ENCODE data around the gene RPS6KA2.
A peak's percentile ranks its signal among the peaks of the same experiment; 100 is the strongest.

Gene RPS6KA2

DNA sequence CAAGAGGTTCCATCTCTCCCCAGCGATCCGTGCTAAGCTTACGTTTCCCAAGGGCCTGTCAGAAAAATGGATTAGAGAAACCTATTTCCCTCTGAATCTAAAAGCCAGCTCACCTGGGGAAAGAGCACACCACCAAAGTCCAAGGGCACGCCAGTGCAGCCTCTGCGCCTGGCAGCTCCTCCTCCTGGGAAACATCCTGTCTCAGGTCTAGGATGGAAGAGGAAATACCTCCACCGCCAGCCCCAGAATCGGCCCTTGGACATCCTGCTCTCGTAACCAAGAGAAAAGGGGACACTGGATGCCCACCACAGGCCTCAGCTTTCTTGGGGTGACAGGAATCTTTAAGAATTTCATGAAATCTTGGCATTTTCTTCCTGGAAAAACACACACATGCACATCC, 59.2 kb downstream of the RPS6KA2 start:
- no peak for DNase-seq

DNA sequence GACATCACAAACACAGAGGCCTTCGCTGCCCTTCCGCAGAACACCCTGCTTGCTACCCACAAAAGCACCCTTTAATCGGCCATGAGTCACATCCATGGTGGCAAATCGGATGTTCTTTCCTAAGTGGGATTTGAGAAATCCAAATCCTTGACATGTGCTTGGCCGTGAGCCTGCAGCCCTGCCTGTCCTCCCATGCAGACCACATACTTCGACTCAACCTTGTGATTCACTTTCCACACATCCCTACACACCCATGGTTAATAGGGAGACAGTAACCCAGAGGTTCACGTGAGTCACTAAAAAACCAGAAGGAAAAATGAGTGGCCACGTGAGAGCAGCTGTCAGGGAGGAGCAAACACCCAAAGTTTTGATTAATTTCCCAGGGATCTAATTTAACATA, 59.9 kb downstream of the RPS6KA2 start:
- DNase-seq: no peak

DNA sequence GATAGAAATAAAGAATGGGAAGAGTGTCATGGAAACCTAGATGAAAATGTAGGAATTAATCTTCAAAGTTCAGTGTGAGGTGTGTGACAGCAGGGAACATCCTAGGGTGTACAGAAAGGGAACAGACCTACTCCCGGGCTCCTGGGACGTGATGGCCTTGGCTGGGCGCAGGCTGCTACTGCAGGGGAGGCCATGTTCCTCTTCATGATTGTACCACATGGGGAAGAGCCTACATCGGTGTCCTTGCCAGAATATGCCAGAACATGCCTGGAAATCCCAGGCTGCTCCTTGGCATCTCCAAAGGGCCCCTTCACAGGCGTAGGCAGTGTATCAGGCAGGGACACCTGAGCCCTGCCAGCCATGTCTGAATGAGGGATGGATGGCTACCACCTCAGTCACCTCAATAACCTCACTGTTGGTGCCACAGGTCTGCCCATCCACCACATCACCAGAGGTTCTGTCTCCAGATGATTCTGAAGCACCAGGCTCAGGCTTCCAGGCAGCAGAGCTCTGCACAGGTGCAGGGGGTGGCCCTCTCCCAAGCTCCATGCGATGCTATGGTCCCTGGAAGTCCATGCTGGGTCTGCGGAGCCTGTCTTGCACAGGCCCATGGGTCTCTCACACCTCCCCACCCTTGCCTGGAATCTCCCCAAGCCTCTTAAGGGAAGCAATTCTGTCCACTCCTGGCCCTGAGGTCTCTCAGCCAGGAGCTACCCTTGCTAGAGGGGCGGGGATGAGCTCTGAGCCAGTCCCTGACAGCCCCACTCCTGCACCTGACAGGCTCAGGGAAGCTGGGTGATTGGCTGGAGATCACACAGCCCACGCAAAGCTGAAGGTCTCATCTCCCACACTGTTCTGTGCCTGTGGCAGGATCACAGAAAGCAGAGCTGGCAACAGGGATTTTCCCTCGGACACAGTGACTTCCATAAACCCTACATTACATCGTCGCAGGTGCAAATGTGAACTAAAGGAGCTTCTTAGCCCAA, 60.7 kb downstream of the RPS6KA2 start:
- no peak for DNase-seq

DNA sequence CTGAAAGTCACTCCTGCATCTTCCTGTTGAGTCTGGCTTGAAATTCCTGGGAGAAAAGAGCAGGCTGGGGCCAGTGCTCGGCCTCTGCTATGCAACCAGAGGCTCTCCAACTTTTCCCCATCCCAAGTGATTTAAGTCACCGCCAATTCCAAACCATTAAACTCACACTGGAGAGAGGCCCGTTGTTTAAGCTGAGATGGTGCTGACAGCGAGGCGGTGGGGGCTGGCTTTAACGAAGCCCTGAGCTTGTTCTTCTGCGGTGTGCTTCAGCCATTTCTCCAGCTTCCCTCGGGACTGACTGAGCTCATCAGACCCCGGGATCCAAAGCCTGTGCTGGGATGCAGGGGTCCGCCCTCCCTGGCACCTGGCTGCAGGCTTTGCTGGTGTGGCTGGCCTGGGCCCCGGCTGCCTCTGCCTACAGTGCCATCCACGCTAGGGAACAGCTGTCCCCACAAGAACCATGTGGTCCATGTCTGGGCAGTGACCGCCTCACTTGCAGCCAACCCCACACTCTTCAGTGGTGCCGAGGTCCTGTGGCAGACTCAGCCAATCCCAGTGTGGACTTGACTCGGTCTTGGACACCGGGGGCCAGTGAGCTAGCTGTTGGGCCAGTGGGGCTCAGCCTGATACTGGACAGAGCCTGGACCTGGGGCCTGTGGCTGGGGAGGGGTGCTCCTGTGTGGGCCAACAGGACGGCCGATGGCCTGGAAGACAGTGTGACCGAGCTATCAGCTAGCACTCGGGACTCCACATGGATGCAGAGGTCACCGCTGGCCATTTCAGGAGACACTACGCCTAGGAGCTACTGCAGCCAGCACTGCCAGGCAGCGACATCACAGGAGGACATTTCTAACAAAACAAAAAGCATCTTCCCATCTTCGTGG, 61.7 kb downstream of the RPS6KA2 start:
- DNase-seq: no peak

DNA sequence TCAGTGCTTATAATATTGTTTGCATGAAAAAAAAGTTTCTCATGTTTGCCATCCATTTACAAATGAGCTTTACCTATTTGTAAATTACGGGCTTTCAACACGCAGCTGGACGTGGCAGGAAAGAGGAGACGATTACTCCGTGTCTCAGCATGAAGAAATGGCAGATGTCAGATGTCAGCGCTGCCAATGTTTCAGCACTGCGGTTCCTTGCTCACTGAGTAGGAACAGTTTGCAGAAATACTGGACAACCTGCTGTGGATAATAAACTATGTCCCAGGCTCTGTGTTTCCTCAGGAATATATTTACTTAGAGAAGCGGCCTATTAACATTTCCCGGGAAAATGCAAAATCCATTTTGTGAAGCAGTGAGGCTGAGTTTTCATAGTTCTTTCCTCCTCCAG, 63.2 kb downstream of the RPS6KA2 start:
- no peak for DNase-seq

DNA sequence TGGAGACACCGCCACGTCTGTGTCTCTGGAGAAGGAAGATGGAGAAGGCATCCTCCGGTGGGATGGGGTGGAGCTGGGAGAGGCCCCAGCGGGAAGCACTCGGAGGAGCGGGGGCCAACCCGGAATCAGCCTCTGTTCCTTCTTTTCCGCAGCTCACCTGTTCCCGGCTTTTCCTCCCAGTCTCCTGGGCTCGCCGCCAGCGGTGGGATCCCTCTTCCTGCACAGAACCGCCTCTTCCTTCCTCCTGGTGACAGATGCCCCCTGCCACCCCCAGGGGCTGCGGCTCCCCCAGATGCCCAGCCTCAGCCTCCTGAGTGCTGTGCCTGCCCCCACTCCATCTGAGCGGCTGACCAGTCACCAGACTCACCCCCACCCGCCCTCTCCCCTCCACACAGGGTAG, 63.9 kb downstream of the RPS6KA2 start:
- no peak for DNase-seq

DNA sequence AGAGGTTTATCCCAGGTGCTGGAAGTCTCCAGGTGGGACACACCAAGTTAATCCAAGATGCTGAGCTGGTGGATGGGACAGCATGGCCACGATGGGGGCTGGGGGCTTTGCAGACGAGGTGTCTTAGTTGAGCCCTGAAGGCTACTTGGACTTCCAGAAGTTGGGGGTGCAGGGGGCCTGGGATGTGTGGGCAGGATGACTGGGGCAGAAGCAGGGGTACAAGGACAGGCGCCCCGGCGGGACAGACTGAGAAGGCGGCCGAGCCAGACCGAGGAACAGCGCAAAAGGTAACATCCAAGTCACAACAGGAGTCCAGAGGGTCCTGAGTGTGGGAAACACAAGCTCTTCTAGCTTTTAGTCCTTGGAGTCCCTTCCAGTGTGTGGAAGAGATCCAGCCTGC, 64.3 kb downstream of the RPS6KA2 start:
- DNase-seq: no peak

DNA sequence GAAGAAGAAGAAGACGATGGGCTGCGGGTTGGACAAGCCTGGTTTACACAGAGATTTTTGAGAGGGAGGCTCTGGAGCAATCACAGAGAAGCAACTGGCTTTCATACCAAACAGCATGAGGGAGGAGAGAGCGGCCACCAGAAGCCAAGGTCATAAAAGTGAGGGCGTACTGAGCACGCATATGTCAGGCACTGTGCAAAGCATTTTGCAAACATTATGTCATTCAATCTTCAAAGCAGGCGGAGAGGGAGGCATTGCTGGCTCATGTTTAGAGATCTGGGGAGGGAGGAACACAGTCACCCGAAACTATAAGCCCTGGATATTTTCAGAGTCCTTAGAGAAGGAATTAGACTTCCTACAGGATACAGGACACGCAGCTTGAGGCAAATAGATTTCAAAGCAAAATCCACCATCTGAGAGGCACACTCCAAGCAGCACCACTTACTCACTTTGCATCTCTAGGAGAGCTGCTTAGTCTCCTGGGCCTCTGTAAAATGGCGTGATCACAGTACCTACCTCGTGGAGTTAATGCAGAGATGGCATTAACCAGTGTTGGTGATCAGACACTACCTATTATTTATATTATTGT, 65.2 kb downstream of the RPS6KA2 start:
- no peak for DNase-seq

DNA sequence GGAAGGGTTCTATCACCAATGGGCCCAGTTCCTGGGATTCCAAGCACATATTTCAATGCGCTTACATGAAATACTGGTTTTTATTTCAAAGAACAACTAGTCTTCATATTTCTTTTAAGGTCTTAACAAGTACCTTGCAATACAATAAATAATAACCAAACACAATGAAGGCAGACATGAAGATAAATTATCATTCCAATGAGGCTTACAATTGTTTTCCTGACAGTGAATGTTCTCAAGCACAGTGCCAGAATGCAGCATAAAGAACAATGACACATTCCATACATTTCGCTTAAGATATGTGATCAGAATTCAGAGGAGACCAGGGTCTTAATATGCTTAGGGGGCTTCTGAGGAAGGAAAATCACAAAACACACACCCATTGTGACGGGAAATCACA, 66.8 kb downstream of the RPS6KA2 start:
- no peak for DNase-seq

DNA sequence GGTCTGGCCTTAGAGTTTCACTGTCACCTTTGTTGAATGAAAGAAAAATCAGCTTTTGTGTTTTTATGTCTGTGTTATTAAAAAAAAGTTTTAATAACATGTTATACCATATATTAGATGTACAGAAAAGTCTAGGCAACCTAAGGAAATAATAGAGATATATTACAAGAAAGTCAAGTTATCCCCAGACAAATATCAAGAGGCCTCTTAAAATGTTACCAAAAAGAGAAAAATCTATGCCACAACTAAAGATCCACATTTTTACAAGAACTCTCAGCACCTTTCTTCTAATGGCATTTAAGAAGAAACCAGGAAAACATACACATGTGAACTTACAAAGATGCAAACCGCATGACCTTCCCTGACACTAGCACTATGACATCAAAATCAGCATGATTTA, 67.4 kb downstream of the RPS6KA2 start:
- DNase-seq: no peak

DNA sequence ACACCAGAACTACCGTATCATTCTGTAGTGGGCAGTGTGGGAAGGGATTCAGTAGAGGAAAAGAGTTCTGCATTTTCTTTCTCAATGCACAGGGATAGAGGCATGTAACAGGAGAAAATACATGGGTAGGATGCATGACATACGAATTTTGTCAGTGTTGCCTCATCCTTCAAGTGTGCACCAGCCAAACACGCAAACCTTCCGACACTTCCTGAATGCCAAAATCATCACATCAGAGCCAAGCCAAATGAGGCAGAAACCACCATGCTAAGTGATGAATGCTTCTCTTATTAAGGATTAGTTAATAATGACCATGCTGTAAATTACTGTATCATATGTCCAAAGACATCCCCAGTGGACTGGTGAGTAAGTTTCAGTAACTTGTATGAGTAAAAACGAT, 67.8 kb downstream of the RPS6KA2 start:
- no peak for DNase-seq

DNA sequence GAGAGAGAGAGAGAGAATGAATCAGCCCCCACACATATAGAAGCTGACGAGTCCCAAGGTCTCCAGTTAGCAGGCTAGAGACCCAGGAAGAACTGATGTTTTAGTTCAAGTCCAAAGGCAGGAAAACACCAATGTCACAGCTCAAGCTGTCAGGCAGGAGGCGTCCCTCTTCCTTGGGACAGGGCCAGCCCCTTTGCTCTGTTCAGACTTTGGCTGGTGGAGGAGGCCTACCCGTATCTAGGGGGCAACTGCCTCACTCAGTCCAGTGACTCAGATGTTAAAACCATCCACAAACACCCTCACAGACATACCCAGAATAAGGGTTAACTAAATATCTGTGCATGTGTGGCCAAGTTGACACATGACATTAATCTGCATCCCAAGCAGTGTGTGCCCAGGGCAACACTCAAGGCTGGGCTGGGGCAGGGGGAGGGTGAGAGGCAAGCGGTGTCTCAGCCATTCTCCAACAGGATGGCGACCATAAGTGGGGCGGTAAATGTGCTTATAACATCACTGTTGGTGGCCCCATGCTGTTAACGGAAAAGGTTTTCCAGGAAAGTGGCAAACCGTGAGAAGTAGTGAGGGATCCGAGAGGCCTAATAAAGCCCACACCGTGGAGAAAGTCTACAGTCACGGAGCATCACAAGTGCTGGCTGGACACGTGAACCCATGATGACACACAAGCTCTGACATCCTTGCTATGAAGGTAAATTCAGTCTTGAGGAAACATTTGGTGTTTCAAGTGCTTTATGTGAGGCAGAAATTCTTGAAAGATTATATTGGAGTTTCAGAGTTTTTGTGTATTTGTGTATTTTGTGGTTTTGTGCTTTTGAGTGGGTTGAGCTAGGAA, 68.7 kb downstream of the RPS6KA2 start:
- DNase-seq: no peak

DNA sequence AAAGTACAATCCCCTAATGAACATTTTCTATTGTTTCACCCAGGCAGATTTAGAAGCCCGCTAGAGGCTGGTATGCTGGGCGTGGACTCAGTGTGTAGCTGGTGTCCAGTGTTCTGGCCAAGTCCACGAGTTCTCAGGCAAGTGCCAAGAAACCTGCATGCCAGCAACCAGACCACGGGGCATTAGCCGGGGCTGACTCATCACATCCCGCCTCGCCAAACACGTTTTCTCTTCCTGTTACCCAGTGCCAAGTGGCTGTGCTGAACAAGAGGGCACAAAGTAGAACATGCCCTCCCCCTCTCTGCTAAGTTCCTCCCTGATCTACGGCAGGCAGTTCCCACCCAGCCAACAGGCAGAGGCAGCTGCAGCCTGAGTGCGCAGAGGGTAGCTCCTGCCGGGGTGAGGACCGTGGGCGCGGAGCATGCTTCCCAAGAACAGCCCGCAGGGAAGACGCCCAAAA, 70.2 kb downstream of the RPS6KA2 start:
- peak; percentile 83 for DNase-seq

DNA sequence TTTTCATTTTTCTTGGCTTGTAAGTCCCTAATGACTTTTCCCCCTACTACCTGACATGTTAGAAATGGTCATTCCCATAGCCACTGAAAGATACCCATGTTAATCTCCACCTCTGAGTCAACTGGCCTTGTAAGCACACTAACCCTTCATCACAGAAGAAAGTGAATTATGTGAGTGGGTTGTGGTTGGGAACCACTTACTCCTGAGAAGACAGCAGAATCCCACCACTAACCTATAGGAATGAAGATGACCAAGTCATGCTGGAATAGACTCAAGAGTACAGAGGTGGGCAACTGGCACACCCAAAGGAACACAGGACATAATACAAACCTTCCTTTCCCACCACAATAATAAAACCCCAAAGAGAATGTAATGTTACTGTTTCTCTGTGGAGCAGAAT, 70.7 kb downstream of the RPS6KA2 start:
- DNase-seq: no peak

DNA sequence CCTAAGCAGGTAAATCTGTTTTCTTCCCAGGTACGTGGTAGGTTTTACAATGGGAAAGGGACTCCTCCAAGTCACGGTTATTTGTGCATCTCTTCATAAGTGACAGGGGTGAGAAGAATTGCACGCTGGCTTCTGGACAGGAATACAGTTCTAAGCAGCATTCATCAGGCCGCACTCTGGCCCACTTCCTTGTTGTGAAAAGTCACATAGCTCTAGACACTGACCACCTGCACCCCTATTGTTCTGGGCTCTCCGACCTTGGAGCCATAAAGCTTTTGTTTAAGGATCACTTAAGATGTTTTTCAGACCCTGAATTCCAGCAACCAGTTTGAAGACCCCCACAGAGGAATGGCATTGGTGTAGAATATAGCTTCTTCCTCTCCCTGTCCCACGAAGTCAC, 72.0 kb downstream of the RPS6KA2 start:
- DNase-seq: no peak

DNA sequence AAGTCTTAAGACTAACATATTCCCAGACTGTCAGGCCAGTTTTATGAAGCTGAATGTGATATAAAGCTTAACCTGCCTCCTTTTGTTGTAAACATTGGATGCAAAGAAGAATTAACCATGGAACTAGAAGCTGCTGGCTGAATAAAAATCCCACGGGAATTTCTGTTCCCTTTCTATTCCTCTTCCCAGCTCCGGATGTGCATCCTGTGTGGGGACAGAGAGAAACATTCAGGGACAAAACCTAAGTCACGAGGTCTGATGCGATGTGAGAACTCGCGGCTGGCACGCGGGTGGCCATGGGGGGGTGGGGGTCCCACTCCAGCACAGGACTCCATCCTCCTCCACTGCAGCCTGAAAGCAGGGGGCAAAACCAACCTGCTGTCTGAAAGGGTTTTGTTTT, 72.7 kb downstream of the RPS6KA2 start:
- DNase-seq: no peak

DNA sequence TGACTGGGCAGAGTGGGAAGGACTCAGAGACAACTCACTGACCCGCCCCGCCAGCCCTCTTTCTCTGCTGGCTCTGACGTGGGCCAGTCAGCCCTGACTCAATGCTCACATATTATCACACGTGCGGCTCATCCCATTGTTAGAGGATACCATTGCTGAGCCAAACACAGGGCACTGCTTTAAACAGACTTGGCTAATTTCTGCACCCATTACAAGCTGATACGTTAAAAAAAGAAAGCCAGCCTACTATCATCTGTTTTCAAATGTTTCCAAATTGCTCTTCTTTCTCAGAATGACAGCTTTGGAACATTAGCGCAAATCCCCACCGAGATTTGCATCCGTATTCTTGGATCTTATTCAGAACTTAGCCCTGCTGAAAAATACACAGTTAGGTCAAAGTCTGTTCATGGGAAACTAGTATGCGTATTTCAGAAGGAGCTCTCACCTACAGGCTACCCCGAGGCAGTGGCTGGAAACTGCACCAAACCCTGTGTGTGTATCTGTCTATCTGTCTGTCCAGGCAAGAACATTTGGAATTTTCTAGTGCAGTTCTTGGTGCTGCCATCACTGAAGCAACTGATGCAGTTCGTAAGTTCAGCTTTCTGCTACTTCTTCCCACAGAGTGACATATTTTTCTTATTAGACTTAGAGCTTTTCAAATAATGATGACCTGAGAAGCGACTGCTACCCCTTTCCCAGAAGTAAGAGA, 73.3 kb downstream of the RPS6KA2 start:
- no peak for DNase-seq

DNA sequence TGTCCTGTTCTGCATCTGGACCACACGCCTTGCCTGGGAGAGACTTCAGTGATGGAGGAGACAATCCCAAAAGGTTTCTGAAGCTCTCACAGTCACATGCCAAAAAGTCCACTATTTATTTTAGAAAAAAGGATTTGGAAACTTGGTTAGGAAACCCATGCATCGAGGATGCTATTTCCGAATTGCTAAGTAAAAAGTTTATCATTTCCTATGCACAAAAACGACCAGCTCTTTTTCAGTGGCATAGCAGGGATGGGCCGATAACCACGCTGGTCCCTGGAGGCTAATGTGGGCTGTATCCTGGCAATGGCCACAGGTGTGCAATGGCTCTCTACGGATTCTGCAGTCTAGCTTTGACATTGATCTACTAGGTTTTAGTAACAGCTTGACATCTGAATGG, 74.5 kb downstream of the RPS6KA2 start:
- no peak for DNase-seq

DNA sequence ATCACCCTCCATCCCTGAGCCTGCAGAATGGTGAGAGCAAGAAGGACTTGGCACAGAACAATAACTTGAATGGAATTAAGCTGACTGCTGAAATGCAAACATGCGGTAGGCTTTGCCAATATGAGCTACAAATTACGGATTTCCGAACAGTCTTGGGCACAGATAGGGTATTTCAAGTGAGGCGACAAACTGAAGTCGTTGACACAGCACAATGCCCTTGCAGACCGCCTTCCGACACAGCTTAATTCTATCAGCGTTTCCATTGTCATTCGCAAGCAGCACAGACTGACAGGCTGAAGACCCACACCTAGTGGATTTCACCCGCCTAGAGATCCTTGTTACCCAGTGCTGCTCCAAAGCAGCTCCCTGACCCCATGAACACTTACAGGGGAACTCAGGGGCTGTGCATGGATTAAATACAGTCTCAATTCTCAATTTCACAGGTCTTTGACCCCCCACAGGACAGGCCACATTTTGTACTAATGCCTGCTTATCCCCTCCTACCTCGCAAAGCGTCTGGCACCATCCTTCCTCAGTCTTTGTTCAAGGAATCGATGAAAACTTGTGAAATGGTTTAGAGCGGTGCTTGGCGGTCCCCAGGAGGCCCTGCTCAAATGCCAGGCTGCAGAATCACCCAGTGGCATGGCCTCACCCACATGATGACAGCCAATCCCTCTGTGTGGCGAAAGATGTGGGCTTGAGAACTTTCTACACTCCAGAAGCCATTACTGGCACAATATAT, 75.1 kb downstream of the RPS6KA2 start:
- no peak for DNase-seq

DNA sequence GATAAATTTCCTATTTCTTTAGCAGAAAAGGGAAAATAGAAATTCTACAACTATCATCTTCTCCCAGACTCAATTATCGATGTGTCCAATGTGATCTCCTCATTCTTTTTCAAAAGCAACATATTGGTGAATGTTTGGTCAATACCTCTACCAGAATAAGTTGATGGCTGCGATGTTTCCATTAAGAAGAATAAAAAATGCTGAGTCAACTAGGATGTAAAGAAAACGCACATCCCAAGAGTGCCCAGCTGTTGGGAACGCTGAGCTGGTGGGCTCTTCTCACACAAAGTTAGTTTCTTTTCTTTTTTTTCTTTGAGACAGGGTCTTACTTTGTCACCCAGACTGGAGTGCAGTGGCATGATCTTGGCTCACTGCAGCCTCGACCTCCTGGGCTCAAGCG, 80.4 kb downstream of the RPS6KA2 start:
- no peak for DNase-seq
